ENCODE measurements around the gene LIM2. TPM values are rescaled to one million over a fixed set of nuclear protein-coding genes. Genes with fewer than 3 reads are reported as not detected.
A peak's percentile ranks its signal among the peaks of the same experiment; 100 is the strongest.

The LIM2 gene
- total RNA-seq, 2 experiments from 2014 or later = not detected

GRCh38 chr19:51394050-51394836, 6.5 kb upstream of the LIM2 start:
- Histone ChIP-seq H3K36me3 (ENCODE audit: insufficient read depth, low read length) (no peaks in the 10 kb centered on the region), H3K4me2 (ENCODE audit: low read length) (peak overlapping the region; percentile 95), H3K9me2 (ENCODE audit: insufficient read depth, low read length) (no peaks in the 10 kb centered on the region), H3K9me3 (ENCODE audit: low read length) (no peaks in the 10 kb centered on the region), H3K79me2 (ENCODE audit: insufficient read depth, low read depth, low read length) (no peaks in the 10 kb centered on the region; the same call in 1 of the 2 replicates), H2AFZ (ENCODE audit: low read length) (peak overlapping the region; percentile 83), H3K27ac (ENCODE audit: low read depth, low read length, poor library complexity, severe bottlenecking) (peak overlapping the region; percentile 93), H3K4me1 (ENCODE audit: insufficient read depth, low read length, poor library complexity, severe bottlenecking) (peaks cover 30% of the 10 kb centered on the region), H3K4me3 (ENCODE audit: low read depth, low read length, poor library complexity, severe bottlenecking) (peak overlapping the region; percentile 85), H4K20me1 (ENCODE audit: insufficient read depth, low read length) (no peaks in the 10 kb centered on the region)
- intact Hi-C loops (cut with micrococcal nuclease; ENCODE audit: unreplicated experiment) = loop anchor here (1.0 kb wide), 1 partner anchor 56 kb away; no protein-coding TSS in a partner anchor
- BruUV-seq (replicated peaks) = no TSS peak
- CTCF ChIA-PET (ENCODE audit: unreplicated experiment) = no interaction called here
- TF ChIP-seq CTCF (conservative IDR thresholded peaks at IDR 0.05; ENCODE audit: low read length) (peak; percentile 30; the same call in 1 of the 2 replicates), EZH2phosphoT487 (IDR thresholded peaks at IDR 0.05; ENCODE audit: borderline replicate concordance, low read depth, low read length) (no peak)
- DNase-seq (ENCODE audit: low spot score) = peak; percentile 100
- POLR2A ChIA-PET = interaction anchor here (0.5 to 1.1 kb wide), 3 partner anchors 13 to 1048 kb away, joined by 3 read pairs; partner anchors contain the start of gene SIGLEC10

GRCh38 chr19:51392701-51393100, 4.9 kb upstream of the LIM2 start:
- H3K4me1 ChIP-seq (ENCODE audit: insufficient read depth, low read length, poor library complexity, severe bottlenecking) = peaks cover 30% of the 10 kb centered on the region
- H3K36me3 ChIP-seq (ENCODE audit: insufficient read depth, low read length) = no peaks in the 10 kb centered on the region
- TF ChIP-seq EZH2phosphoT487 (IDR thresholded peaks at IDR 0.05; ENCODE audit: borderline replicate concordance, low read depth, low read length) = no peak
- no peak for TF ChIP-seq CTCF (conservative IDR thresholded peaks at IDR 0.05; ENCODE audit: low read length)
- H2AFZ ChIP-seq (ENCODE audit: low read length) = peak overlapping the region; percentile 39; the same call in 1 of the 2 replicates
- no peaks in the 10 kb centered on the region for H3K9me2 ChIP-seq (ENCODE audit: insufficient read depth, low read length)
- ChIA-PET CTCF (ENCODE audit: unreplicated experiment) (no interaction called here), POLR2A (no interaction called here)
- H4K20me1 ChIP-seq (ENCODE audit: insufficient read depth, low read length) = no peaks in the 10 kb centered on the region
- DNase-seq (ENCODE audit: low spot score) = no peak
- H3K79me2 ChIP-seq (ENCODE audit: insufficient read depth, low read depth, low read length) = no peaks in the 10 kb centered on the region; the same call in 1 of the 2 replicates
- no TSS peak for BruUV-seq (replicated peaks)
- no peak overlapping the region for H3K27ac ChIP-seq (ENCODE audit: low read depth, low read length, poor library complexity, severe bottlenecking)
- no peak overlapping the region for H3K4me3 ChIP-seq (ENCODE audit: low read depth, low read length, poor library complexity, severe bottlenecking)
- no peak overlapping the region for H3K4me2 ChIP-seq (ENCODE audit: low read length)
- H3K9me3 ChIP-seq (ENCODE audit: low read length) = no peaks in the 10 kb centered on the region
- intact Hi-C loops (cut with micrococcal nuclease; ENCODE audit: unreplicated experiment) = no loop called here

GRCh38 chr19:51391073-51391611, 3.4 kb upstream of the LIM2 start:
- Histone ChIP-seq H3K79me2 (ENCODE audit: insufficient read depth, low read depth, low read length) (no peaks in the 10 kb centered on the region; the same call in 1 of the 2 replicates), H2AFZ (ENCODE audit: low read length) (peak overlapping the region; percentile 99), H3K4me1 (ENCODE audit: insufficient read depth, low read length, poor library complexity, severe bottlenecking) (peaks cover 25% of the 10 kb centered on the region), H3K9me2 (ENCODE audit: insufficient read depth, low read length) (no peaks in the 10 kb centered on the region), H3K4me2 (ENCODE audit: low read length) (peak overlapping the region; percentile 21; the same call in 1 of the 2 replicates), H3K27ac (ENCODE audit: low read depth, low read length, poor library complexity, severe bottlenecking) (no peak overlapping the region), H3K36me3 (ENCODE audit: insufficient read depth, low read length) (no peaks in the 10 kb centered on the region), H4K20me1 (ENCODE audit: insufficient read depth, low read length) (no peaks in the 10 kb centered on the region), H3K4me3 (ENCODE audit: low read depth, low read length, poor library complexity, severe bottlenecking) (no peak overlapping the region), H3K9me3 (ENCODE audit: low read length) (no peaks in the 10 kb centered on the region)
- ChIA-PET CTCF (ENCODE audit: unreplicated experiment) (no interaction called here), POLR2A (no interaction called here)
- TF ChIP-seq CTCF (conservative IDR thresholded peaks at IDR 0.05; ENCODE audit: low read length) (no peak), EZH2phosphoT487 (IDR thresholded peaks at IDR 0.05; ENCODE audit: borderline replicate concordance, low read depth, low read length) (no peak)
- DNase-seq (ENCODE audit: low spot score) = no peak
- intact Hi-C loops (cut with micrococcal nuclease; ENCODE audit: unreplicated experiment) = no loop called here
- no TSS peak for BruUV-seq (replicated peaks)
